SH-SY5Y (cell line): ENCODE results near the gene CAGE1.
A peak's percentile ranks its signal among the peaks of the same experiment; 100 is the strongest.

Experiments
- GATA2 ChIP-seq: IDR thresholded peaks from 2 replicates; pipeline ENCODE4 v1.6.1; 2011; ENCODE audit warnings: mild to moderate bottlenecking, low read depth, low read length
- GATA3 ChIP-seq: IDR thresholded peaks from 2 replicates; pipeline ENCODE4 v1.6.1; 2011; ENCODE audit warnings: low read depth, mild to moderate bottlenecking, low read length, moderate library complexity

The CAGE1 gene

DNA sequence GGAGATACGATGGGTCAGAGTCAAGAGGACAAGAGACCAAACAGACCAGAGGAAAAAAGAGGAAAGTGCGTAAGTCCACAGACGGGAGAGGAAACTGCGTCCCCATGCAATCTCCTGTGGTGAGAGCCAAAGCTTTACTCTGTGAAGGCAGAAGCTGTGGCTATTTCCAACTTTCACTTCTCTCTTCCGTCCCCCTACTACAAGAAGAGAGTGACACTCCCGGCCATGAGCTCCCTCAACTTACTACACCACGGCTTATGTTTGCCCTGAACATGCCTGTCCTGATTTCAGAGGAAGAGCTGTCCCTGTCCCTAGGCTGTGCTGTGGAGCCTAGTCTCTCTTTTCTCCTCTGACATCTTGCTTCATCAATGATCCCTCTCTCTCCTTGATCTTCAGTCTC is 65.0 kb downstream of the CAGE1 start:
- TF ChIP-seq GATA2 (no peak), GATA3 (no peak)

DNA sequence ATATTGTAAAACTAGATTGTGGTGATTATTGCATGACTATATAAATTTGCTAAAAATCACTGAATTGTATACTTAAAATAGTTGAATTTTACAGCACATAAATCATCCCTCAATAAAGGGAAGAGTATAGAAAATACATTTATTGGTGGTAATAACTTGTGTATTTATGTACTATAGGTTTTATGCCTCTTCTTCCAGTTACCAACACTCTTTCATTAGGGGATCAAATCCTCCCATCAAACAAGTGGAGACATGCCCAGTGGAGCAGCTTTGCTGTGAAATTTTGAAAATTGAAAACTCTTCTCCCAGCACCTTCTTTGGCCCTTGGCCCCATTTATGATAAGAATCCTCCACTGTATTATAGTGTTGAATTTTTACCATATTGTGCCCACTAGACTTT is 66.5 kb downstream of the CAGE1 start:
- TF ChIP-seq GATA2 (no peak), GATA3 (no peak)

- TF ChIP-seq GATA3, result no peak
- TF ChIP-seq GATA2, result no peak
Measured at GRCh38 chr6:7317538-7317937, 72.0 kb downstream of the CAGE1 start.

- TF ChIP-seq GATA3, result no peak
- no peak for TF ChIP-seq GATA2
Measured at GRCh38 chr6:7316658-7317533, 72.6 kb downstream of the CAGE1 start.

DNA sequence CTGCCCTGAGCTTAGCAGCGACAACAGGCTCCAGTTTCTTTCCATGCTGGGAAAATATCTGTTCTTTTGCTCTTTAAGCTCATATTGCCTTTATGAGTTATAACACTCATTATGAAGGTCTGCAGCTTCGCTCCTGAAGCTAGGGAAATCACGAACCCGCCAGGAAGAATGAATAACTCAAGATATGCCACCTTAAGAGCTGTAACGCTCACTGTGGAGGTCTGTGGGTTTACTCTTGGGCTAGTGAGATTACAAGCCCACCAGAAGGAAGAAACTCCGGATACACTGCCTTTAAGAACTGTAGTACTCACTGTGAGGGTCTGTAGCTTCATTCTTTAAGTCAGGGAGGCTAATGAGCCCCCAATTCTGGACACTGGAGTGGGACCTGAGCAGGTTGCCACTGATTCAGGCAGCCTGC is 73.6 kb downstream of the CAGE1 start:
- TF ChIP-seq GATA3 (no peak), GATA2 (no peak)

DNA sequence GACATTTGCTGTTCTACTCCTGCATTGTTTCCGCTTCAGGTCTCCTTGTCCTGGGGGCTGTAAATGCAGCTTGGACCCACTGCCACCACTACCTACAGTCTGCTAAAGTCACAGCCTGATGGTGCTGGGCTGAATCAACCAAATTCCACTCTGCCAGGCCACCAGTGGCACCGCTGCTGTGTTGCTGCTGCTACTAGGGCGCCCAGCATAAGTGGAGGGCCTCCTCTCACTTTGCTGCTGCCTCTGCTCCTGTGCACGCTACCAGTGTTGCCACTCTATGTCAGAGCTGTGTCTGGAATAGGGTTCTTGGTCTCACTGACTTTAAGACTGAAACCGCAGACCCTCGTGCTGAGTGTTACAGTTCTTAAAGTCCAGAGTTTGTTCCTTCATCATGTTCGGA is 75.1 kb downstream of the CAGE1 start:
- TF ChIP-seq GATA2 (no peak), GATA3 (no peak)

DNA sequence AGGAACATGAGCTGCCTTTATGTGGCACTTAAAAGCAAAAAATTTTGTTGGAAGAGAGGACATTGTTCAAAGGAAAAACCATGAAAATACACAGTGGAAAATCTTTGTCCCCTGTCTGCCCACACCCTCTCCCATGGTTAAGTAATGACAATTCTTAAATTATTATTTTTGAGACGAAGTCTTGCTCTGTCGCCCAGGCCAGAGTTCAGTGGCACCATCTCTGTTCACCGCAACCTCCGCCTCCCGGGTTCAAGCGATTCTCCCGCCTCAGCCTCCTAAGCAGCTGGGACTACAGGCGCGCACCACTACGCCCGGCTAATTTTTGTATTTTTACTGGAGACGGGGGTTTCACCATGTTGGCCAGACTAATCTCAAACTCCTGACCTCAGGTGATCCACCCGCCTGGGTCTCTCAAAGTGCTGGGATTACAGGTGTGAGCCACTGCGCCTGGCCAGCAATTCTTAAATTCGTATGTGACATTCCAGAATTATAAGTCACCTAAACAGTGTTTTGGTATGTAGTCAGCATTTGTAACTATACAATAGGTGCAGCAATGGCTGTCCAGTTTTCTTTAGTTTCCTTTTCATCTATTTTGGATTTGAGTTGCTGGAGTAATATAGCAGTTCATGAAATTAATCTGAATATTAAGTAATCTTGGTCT is 75.9 kb downstream of the CAGE1 start:
- TF ChIP-seq GATA3, result no peak
- TF ChIP-seq GATA2, result no peak

DNA sequence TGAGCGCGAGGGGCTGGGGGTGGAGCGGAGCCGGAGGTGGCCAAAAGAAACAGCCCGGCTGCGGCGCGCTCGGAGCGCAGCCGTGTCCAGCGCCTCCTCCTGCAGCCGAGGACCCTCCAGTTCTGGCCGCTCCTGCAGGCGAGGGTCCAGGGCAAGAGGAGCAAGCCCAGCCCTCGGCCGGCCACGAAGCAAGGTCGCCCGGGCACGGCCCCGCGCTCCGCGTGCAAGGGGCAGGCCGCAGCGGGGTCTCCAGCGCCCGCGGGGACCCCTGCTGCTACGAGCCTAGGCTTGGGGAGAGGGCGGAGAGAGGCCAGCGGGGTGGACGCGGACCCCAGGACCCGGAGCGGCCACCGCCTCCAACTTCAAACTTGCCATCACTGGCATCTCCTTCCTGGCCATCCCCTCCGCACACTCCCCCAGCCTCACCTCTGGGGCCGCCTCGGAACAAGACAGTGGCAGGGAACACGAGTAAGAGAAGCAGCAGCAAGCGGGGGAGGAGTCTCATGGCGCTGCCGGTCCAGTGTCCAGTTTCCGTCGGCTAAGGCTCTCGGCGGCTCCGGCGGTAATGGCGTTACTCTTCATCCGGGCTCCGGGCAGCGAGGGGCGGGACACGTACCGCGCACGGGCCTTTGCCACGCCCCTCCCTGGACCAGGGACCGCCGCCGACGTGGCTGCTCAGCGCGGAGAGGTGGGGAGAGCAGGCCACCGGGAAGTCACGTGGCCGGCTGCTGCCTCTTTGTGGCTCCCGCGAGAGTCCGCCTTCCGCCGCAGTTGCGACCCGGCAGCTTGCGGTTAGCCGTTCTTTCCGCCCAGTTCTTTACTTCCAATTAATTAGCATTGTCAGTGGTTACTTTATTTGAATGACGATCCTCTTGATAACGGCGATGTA is 76.7 kb downstream of the CAGE1 start, which contains the start of gene SSR1:
SSR1 (minus strand) TSS at position 584 of the 889 bp plus-strand sequence; CDS start at position 505, 79 bp downstream.
- TF ChIP-seq GATA2, result 0 out of 2 replicates have a peak, but pooled peaks have one; percentile 4
- no peak for TF ChIP-seq GATA3

DNA sequence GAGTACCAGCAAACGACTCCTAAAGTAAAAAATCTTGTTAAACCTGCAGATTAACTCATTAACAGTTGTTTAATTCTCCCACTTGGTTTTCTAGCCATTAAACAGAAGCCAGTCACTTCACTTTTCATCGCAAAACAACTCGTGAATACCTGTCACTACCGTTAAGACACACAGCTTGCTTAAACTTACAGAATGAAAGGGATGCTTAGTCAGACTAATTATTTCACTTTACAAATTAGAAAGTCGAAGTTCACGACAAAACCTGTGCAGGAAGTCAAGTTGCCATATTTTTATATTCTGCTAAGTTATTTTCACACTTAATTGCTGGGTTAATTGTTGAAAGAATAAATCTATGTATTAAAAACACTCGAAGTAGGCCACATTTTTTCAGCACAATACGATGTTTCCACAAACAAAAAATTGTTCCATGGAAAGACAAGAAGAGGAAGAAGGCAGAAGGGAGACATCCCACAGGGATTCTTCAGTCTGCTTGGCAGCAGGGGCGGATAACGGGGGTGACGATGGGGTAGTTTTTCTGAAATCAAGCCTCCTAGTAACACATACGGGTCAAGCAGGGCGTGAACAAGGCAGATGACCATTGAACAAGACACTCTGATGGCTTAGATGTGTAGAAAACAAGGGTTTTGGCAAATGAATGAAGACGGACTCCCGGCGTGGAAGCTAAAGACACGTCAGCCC is 77.5 kb downstream of the CAGE1 start:
- TF ChIP-seq GATA2, result no peak

GRCh38 chr6:7311176-7311575 is 78.4 kb downstream of the CAGE1 start:
- TF ChIP-seq GATA3 (no peak), GATA2 (no peak)

GRCh38 chr6:7309050-7309449 is 80.5 kb downstream of the CAGE1 start:
- TF ChIP-seq GATA2 (no peak), GATA3 (no peak)

- TF ChIP-seq GATA2, result no peak
- TF ChIP-seq GATA3, result no peak
Measured at GRCh38 chr6:7307533-7307932, 82.0 kb downstream of the CAGE1 start.

- TF ChIP-seq GATA3 (no peak), GATA2 (no peak)
Measured at GRCh38 chr6:7304821-7305220, 84.7 kb downstream of the CAGE1 start.
